Spleen (tissue), 7 donors: ENCODE results near the gene NT5DC4.

Experiments used
- POLR2AphosphoS5 ChIP-seq, 3 donors: sonication (generic); formaldehyde crosslinking; IDR thresholded peaks; one replicate each; pipeline ENCODE4 v1.5.1; 2017; ENCODE audit warnings: antibody characterized with exemption in 3 of 3
- TF ChIP-seq, protein P1 (sequence below), 11 experiments: fragments of 200-600 bp in 7 of 11; fragments of 450-650 bp in 4 of 11; sonication (generic) in 4 of 11; IDR thresholded peaks in 8 of 11; conservative IDR thresholded peaks in 3 of 11; 1 replicate in 7 of 11; 2 replicates in 4 of 11; pipeline versions ENCODE4 v1.4.0 to v1.8.0; 2016 to 2021; ENCODE audit warnings: antibody characterized with exemption in 11 of 11, inconsistent platforms in 4 of 11, mild to moderate bottlenecking in 1 of 11
- donor health status: DM: no; HTN: no; CAD: no; lungs with moderate emphysema.
- donor health status: DM: no; HTN: no; CAD: no.
- donor health status: DM: no; HTN: no; CAD: no.

- no peak for TF ChIP-seq POLR2AphosphoS5 (IDR thresholded peaks at IDR 0.05)
- TF ChIP-seq, protein P1, sequence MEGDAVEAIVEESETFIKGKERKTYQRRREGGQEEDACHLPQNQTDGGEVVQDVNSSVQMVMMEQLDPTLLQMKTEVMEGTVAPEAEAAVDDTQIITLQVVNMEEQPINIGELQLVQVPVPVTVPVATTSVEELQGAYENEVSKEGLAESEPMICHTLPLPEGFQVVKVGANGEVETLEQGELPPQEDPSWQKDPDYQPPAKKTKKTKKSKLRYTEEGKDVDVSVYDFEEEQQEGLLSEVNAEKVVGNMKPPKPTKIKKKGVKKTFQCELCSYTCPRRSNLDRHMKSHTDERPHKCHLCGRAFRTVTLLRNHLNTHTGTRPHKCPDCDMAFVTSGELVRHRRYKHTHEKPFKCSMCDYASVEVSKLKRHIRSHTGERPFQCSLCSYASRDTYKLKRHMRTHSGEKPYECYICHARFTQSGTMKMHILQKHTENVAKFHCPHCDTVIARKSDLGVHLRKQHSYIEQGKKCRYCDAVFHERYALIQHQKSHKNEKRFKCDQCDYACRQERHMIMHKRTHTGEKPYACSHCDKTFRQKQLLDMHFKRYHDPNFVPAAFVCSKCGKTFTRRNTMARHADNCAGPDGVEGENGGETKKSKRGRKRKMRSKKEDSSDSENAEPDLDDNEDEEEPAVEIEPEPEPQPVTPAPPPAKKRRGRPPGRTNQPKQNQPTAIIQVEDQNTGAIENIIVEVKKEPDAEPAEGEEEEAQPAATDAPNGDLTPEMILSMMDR (IDR thresholded peaks at IDR 0.05 in 8 of 11, conservative IDR thresholded peaks at IDR 0.05 in 3 of 11): no peak
These were observed 11.1 kb upstream of the NT5DC4 start for GRCh38 chr2:112709703-112710102.
